C4-2B (cell line): Measurements from ENCODE around the gene SHB.

Experiments
- H3K27ac ChIP-seq: fragments of 450-650 bp; 2 replicates; pipeline ENCODE4 v1.5.1; 2017
- ZFX ChIP-seq: fragments of 450-650 bp; IDR thresholded peaks from 2 replicates; pipeline ENCODE4 v1.6.1; 2017
- TF ChIP-seq, protein P1 (sequence below): fragments of 450-650 bp; conservative IDR thresholded peaks from 2 replicates; pipeline ENCODE4 v1.5.1; 2017; ENCODE audit warnings: mild to moderate bottlenecking

SHB gene

DNA sequence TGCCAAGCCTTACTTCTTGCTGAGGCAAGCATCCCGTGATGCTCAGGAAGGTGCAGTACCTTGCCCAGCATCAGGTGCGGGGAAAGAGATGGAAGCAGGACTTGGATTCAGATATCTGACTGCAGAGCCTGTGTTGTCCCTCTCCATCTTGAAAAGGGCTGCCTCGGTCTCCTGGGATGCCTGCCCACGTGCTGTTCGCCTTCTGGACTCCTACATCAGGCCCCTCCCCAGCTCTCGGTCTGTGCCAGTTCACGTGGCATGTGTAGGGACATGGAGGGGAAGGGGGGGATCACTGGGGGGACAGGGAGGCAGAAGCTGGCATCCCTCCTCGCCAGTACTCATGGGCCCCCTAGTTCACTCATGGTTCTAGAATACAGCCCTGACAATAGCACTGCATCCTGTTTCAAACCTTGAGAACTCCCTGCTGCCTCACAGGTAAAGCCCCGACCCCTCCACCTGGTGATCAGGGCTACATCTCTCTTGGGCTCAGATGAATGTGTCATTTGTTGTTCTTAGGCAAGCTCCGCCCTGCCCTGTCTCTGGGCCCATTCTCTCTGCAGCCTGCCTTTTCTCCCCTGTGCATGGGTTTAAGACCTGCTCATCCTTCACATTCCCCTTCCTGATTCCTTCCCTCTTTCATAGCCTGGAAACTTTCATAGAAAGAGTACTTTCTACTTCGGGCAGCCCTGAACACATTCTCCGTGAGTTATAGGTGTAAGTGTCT is 126.2 kb downstream of the SHB start:
- TF ChIP-seq, protein P1, sequence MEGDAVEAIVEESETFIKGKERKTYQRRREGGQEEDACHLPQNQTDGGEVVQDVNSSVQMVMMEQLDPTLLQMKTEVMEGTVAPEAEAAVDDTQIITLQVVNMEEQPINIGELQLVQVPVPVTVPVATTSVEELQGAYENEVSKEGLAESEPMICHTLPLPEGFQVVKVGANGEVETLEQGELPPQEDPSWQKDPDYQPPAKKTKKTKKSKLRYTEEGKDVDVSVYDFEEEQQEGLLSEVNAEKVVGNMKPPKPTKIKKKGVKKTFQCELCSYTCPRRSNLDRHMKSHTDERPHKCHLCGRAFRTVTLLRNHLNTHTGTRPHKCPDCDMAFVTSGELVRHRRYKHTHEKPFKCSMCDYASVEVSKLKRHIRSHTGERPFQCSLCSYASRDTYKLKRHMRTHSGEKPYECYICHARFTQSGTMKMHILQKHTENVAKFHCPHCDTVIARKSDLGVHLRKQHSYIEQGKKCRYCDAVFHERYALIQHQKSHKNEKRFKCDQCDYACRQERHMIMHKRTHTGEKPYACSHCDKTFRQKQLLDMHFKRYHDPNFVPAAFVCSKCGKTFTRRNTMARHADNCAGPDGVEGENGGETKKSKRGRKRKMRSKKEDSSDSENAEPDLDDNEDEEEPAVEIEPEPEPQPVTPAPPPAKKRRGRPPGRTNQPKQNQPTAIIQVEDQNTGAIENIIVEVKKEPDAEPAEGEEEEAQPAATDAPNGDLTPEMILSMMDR, result no peak
- H3K27ac ChIP-seq, result no peak overlapping the region

DNA sequence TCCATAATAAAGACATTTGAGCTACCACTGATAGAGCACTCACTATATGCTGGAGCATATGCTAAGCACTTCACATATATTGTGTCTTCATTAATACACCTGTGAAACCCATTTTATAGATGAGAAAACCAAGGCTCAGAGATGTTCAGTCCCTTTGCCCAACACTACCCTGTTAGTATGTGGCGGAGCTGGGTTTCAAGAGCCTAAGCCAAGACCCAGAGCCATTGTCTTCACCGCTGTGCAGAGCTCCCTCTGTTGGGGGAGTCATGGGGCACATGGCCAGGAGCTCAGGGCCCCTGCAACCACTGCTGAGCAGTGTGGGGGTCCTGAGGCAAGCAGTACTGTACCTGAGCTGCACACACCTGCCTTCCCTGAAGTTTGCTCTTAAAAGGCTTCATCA is 127.8 kb downstream of the SHB start:
- TF ChIP-seq ZFX, result no peak
- TF ChIP-seq, protein P1, result no peak

DNA sequence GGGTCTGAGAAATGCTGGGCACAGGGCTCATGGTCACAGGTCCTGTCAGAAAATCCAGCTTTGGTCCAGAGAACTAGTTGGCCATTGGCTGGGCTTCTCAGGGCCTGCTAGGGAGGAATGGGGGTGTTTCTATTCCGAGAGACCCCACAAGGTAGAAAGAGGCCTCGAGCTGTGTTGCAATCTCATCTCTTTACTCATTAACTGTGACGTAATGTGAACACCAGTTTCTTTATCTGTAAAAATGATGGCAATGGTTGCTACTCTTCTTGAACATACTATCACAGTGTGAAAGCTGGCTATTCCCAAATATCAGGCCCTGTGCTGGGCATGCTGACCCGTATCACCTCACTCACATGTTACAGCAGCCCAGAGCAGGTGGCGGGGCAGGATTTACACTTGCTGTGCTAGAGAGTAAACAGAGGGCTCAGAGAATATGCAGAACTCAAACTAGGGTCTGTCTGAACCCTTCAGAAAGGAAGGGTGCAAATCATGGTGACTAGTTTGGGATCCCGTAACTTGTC is 129.4 kb downstream of the SHB start:
- H3K27ac ChIP-seq, result no peak overlapping the region
- TF ChIP-seq, protein P1, result no peak
- no peak for TF ChIP-seq ZFX

More for the DNA sequence above, 127.8 kb downstream of the SHB start:
- no peak overlapping the region for H3K27ac ChIP-seq

DNA sequence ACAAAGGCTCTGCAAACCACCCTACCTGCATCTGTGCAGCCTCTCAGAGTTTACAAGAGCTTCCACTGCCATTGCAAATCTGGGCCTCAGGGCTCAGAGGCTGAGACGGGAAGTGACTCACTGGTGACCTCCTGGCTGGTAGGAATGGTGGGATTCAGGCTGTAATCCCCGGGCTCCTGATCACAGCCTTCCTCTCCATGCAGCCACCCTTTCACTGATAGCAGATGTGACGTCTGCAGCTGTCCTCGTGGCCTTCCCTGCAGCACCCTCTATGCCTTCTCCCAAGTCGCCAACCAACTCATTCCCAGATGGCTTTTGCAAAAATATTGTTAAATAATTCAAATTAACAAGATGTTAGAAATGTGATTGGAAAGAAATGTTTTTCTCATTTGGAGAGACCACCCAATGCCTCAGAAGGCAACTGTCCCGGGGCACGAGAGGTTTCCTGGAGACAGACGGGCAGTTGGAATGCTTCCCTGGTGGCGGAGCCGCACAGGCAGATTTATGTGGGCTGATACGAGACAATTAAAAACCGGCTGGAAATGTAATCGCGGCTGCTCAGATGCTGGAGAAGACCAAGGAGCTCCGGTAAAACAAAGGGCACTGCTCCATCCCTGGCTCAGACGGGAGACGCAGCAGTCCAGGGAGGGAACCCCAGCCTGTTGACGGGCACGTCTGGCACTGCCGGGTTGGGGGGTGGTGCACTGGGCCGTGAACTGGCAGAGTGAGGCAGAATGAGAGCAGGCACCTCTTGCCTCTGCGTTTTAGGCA is 130.7 kb downstream of the SHB start:
- TF ChIP-seq ZFX, result no peak
- TF ChIP-seq, protein P1, result no peak
- no peak overlapping the region for H3K27ac ChIP-seq

DNA sequence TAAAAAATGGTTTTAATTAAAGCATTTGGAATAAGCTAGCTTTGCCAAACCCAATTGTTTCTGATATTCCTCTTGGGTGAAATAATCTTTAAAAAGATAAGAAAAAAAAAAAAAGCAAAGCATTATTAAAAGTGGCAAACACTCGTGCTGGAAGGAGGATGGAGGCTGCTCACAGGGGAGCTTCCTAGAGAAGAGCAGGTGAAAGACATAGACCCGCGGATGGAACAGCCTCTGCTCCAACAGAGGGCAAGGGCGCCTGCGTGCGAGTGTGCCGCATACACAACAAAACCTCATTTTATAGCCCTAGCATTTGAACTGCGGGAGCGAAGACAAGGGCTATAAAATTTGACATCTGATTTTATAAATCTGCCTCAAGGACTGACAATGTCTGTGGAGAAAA is 131.7 kb downstream of the SHB start:
- TF ChIP-seq ZFX, result no peak
- TF ChIP-seq, protein P1, result no peak
- H3K27ac ChIP-seq, result no peak overlapping the region

DNA sequence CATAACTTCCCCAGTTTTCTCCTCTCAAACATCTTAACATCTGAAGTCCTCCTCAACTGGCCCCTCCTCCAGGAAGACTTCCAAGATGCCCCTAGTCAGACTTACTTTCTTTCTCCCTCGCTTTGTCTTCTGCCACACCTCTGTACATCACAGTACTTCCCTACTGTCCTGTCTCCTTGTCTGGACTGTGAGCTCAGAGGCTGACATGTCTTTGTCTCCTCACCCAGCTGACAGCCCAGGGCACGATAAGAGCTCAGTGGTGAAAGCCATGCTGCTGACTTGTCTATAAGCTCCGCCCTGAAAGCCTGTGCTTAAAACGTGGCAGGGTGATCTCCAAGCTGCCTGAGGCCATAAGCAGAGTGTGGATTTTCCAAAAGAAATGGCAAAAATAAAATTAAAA is 132.1 kb downstream of the SHB start:
- no peak overlapping the region for H3K27ac ChIP-seq
- no peak for TF ChIP-seq ZFX
- TF ChIP-seq, protein P1, result no peak

DNA sequence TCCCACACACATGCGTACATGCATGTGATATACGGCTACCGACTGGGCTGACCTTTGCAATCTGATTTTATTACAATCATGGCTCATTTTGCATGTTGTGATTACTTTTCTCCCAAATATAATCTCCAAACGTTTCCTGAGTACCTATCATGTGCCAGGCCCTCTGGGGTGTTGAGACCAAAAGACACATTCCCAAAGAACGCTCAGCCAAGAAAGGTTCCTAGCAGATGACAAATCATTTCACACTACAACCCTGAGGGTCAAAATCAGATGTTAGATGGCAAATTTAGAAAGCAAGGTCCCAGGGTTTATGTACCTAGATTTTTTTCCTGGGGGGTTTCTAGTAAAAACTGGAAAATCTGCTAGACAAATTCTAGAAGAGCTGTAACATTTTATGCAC is 132.7 kb downstream of the SHB start:
- TF ChIP-seq, protein P1, result no peak
- no peak for TF ChIP-seq ZFX
- H3K27ac ChIP-seq, result no peak overlapping the region
